Measurements from ENCODE around the gene MAP3K8.
"Not testable (repeated sequence)": the region's sequence is repeated elsewhere in the genome, so short reads cannot be mapped to it uniquely, and the experiment has no call there.

The MAP3K8 gene

GRCh38 chr10:30423655-30424275, 10.2 kb upstream of the MAP3K8 start:
- not testable (repeated sequence) for DNase-seq

DNA sequence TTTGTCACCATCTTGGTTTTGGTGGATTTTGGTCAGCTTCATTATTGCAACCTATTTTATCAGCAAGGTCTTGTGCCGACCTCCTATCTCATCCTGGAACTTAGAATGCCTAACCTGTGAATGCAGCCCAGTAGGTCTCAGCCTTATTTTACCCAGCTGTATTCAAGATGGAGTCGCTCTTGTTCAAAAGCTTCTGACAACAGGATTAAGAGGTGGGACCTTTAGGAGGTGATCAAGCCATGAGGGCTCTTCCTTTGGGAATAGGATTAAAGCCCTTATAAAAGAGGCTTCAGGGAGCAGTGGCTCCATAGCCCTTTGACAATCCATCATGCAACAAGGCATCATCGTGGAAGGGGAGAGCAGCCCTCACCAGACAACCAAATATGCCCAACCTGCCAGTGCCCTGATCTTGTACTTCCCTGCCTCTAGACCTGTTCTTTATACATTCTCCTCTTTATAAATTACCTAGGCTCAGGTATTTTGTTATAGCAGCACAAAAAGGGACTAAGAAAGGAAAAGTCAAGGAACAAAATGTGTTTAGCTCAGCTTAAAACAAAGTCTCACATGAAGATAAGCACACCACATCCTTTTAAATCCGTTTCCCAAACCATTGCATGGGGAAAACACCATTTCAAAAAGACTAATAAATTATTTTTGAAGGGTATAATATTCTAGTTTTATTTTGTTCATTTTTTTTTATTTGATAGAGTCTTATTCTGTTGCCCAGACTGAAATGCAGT, 8.5 kb upstream of the MAP3K8 start:
- no peak for DNase-seq

DNA sequence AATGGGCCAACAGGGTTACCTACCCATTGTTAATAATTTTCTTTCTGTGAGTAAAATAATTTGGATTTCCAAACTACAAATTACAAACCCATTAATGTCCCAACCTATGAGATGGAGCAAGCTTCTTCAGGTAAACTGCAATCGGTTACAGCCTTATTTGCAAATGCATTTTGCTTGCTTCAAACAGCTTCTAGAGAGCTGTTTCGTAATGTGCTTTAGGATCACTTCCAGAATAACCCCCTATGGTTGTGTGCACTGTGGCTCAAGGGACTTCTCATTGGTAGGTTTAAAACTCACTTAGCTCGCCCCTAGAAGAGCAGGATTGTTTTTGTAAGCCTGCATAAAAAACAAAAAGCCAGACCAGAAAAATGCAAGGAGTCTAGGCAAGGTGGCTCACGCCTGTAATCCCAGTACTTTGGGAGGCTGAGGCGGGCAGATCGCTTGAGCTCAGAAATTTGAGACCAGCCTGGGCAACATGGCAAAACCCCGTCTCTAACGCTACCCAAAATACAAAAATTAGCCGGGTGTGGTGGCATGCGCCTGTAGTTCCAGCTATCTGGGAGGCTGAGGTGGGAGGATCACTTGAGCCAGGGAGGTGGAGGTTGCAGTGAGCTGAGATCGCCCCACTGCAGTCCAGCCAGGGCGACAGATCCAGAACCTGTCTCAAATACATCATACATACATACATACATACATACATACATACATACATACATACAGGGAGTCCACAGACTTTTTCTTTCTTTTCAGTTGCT, 3.3 kb upstream of the MAP3K8 start:
- peak; percentile 50 to 52 for DNase-seq

GRCh38 chr10:30431435-30431911, 2.5 kb upstream of the MAP3K8 start:
- DNase-seq = no peak

DNA sequence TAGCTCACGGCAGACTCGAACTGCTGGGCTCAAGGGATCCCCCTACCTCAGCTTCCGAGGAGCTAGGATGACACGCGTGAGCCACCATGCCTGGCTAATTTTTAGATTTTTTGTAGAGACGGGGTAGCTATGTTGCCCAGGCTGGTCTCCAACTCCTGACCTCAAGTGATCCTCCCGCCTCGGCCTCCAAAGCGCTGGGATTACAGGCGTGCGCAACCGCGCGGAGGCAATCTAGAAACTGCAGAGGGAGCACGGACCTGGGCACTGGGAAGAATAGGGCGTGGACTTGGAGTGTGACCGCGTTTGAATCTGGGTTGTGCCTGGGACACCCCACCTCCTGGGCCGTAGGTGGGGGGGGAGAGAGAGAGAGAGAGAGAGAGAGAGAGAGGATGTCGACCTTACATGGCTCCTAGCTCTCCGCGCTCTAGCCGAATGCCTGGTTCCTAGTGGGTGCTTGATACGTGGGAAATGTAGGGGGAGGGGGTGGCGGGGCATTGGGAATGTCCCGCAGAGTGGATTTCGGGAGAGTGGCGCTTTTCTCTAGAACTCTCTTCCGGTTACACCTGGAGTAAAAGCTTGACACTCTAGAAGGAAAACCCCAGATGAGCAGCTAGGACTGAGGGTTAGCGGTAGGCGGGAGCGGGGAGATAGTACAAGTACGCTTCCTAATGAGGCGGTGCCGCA, 1.2 kb upstream of the MAP3K8 start:
- DNase-seq = peak in 1 of 2 experiments; percentile 72

DNA sequence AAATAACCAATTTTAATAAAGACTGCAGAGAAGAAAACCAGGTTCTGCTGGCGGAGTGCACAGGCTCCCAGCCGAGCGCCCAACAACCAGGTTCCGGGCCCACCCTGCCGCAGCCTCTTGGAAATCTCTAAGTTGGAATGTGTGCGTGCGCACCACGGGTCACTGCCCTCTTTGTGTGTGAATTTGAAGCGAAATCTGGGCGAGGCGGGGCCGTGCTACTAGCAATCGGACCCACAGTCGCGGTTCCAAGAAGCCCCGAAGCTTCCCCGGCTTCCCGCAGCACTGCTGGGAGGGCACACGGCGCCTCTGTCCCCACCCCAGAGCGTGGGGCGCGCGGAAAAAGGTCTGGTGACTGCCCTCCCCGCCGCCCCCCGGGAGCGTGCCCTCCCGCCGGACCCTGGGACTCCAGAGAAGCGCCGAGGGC, 666 bp upstream of the MAP3K8 start:
- peak; percentile 52 to 72 for DNase-seq

DNA sequence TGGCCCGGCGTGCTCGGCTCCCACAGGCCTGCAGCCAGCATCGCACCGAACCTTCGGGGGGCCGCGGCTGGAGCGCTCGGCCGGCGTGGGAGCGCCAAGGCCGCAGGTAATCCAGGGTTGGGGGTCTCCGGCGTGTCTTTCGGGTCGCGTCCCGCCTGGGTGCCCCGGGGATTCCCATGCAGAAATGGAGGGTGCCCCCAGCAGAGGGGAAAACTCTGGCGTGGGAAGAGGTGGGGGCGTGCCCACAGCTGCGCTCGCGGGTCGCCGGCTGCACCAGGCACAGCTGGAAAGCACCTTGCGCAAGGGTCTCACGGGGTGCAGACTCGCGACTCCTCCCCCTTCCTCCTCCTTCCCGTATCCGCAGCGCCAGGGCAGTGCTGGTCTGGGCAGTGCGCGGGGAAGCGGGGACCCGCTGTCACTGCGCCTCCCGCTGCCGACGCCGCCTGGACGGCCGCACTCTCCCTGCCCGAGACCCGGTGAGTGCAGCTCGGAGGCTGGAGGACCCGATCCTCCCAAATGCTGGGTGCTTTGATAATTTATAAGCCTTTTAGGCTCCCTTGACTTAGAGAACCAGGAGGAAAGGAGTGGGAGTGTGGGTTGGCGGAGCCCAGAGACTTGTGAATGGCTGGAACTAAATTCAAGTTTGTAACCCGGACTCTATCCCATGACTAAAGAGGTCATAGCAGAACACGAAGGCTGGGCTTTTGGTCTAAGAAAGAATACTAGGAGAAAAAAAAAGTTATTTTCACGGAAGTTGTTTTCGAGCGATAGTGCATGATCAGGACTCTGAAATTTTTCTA, 489 bp downstream of the MAP3K8 start:
- peak; percentile 84 to 90 for DNase-seq

GRCh38 chr10:30435073-30435422, 1.1 kb downstream of the MAP3K8 start:
- no peak for DNase-seq

- not testable (repeated sequence) for DNase-seq
Observed at GRCh38 chr10:30435499-30436167, 1.6 kb downstream of the MAP3K8 start.

DNA sequence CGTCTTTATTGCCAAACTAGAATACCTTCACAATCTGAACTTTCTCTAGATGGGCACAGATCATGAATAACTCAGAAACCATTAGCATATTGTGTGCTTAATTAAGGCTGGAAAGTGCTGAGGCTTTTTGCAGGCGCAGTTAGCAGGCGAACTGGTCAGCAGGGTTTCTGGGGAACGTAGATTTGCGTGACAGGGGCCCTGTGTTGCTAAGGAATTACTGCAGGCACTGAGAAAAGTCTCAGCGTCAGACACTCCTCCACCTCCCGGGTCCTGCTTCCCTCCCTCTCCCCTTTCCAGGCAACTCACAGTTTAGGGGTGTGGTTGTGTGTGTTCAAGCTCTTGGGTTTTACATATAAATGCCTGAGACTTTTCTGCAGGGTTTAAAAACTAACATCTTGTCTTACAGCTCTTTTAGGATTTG, 2.2 kb downstream of the MAP3K8 start:
- peak; percentile 52 to 61 for DNase-seq

GRCh38 chr10:30436671-30437030, 2.7 kb downstream of the MAP3K8 start:
- no peak for DNase-seq

GRCh38 chr10:30437031-30437841, 3.3 kb downstream of the MAP3K8 start:
- DNase-seq = peak in 1 of 2 experiments; percentile 21

- DNase-seq = no peak
Observed at GRCh38 chr10:30438021-30438850, 4.3 kb downstream of the MAP3K8 start.

- DNase-seq = no peak
Observed at GRCh38 chr10:30439931-30440330, 5.9 kb downstream of the MAP3K8 start.

- DNase-seq = no peak
Observed at GRCh38 chr10:30442019-30442606, 8.1 kb downstream of the MAP3K8 start.

GRCh38 chr10:30443049-30443448, 9.1 kb downstream of the MAP3K8 start:
- DNase-seq = no peak

GRCh38 chr10:30445711-30446110, 11.7 kb downstream of the MAP3K8 start:
- DNase-seq = no peak

DNA sequence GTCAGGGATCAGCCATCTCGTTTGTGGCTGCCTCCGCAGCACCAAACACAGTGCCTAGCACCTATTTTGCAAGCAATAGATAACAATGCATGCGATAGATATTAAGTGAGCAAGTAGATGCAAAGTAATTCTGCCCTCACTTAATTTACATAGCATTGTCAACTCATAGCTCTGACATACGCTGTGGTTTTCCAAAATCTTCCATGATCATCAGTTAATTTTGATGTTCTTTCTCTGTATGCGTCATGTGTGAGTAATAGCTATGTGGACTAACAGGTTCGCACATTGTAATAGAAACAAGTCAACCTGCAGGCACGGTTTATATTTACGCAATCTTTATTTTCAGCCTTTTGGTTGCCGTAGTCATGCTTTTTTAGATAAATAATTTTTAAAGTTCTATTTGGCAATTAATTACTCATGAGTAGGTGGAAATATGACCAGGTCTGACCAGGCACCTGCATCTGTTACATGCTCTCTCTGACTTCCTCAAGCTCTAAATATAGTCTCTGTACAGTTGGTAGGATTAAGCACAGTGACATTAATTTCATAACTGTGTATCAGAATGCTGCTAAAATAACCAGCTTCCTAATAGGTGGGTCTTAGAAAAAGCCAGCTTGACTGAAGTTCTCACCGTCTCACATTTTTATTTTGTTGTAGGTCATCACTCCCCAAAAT, 13.3 kb downstream of the MAP3K8 start:
- DNase-seq = no peak

- DNase-seq = no peak
Observed at GRCh38 chr10:30448092-30448491, 14.1 kb downstream of the MAP3K8 start.
